IMR-90 (cell line): ENCODE data around the gene ABCG8. TPM values are rescaled to one million over a fixed set of nuclear protein-coding genes. Genes with fewer than 3 reads are reported as not detected.

Experiments
- ATAC-seq: fragments of 200-7000 bp; cut with Tn5 transposase; 2 replicates; pipeline ENCODE4 v1.9.1; 2020; ENCODE audit warnings: low read depth, mild to moderate bottlenecking, moderate library complexity
- BruUV-seq: library from RNA; stranded (reverse); fragments of 400-500 nt; replicated peaks from 2 replicates; lab custom pipeline; 2021; lab: Mats Ljungman, UMichigan
- CTCF ChIA-PET: fragments of 300-600 bp; formaldehyde crosslinking; extraction: SDS; loops from one replicate; lab custom pipeline; 2021; ENCODE audit warnings: antibody characterized with exemption; lab: Yijun Ruan, JAX
- POLR2A ChIA-PET: fragments of 300-600 bp; sonication (Branson Sonifier 250); formaldehyde crosslinking; loops from one replicate; lab custom pipeline; 2022; ENCODE audit warnings: antibody characterized with exemption; ENCODE audit not compliant: unreplicated experiment; lab: Charles Lee
- DNase-seq: peaks from one replicate; pipeline ENCODE4 v3.0.0; 2013
- H2AFZ ChIP-seq: replicated peaks from 2 replicates; pipeline ENCODE3; 2013; ENCODE audit warnings: low read length, mild to moderate bottlenecking; ENCODE audit not compliant: poor library complexity
- H2AK5ac ChIP-seq: 2 replicates; pipeline ENCODE4 v1.6.1; 2013; ENCODE audit warnings: low read depth, low read length, inconsistent platforms
- H2AK9ac ChIP-seq: replicated peaks from 2 replicates; pipeline ENCODE3; 2013; ENCODE audit warnings: mild to moderate bottlenecking, low read depth, low read length, moderate library complexity; ENCODE audit not compliant: poor library complexity
- H2BK120ac ChIP-seq: 2 replicates; pipeline ENCODE4 v1.6.1; 2013; ENCODE audit warnings: low read depth, low read length, inconsistent platforms
- H2BK15ac ChIP-seq: 3 replicates; pipeline ENCODE4 v1.6.1; 2013; ENCODE audit warnings: low read depth, low read length, inconsistent platforms
- H2BK20ac ChIP-seq: 2 replicates; pipeline ENCODE4 v1.6.1; 2013; ENCODE audit warnings: low read depth, mild to moderate bottlenecking, inconsistent platforms, low read length, moderate library complexity
- H2BK5ac ChIP-seq: 2 replicates; pipeline ENCODE4 v1.6.1; 2013; ENCODE audit warnings: mild to moderate bottlenecking, low read depth, low read length, inconsistent platforms; ENCODE audit not compliant: poor library complexity, severe bottlenecking
- H3K14ac ChIP-seq: replicated peaks from 2 replicates; pipeline ENCODE4 v1.6.1; 2013; ENCODE audit warnings: low read depth, low read length, inconsistent platforms
- H3K18ac ChIP-seq: 2 replicates; pipeline ENCODE4 v1.6.1; 2013; ENCODE audit warnings: low read depth, low read length, control low read depth
- H3K23ac ChIP-seq: 2 replicates; pipeline ENCODE4 v1.6.1; 2013; ENCODE audit warnings: low read depth, low read length, inconsistent platforms
- H3K27ac ChIP-seq: 2 replicates; pipeline ENCODE4 v1.5.1; 2013; ENCODE audit warnings: mild to moderate bottlenecking, control low read depth, low read length; ENCODE audit not compliant: insufficient read depth
- H3K27me3 ChIP-seq: 2 replicates; pipeline ENCODE4 v1.6.1; 2013; ENCODE audit warnings: low read length; ENCODE audit not compliant: control insufficient read depth, insufficient read depth
- H3K36me3 ChIP-seq: 2 replicates; pipeline ENCODE4 v1.6.1; 2013; ENCODE audit warnings: low read length, mixed read lengths; ENCODE audit not compliant: control insufficient read depth, insufficient read depth
- H3K4ac ChIP-seq: 2 replicates; pipeline ENCODE4 v1.6.1; 2013; ENCODE audit warnings: low read depth, low read length, inconsistent platforms
- H3K4me1 ChIP-seq: 2 replicates; pipeline ENCODE4 v1.6.1; 2013; ENCODE audit warnings: low read length, mixed read lengths; ENCODE audit not compliant: control insufficient read depth, insufficient read depth
- H3K4me2 ChIP-seq: 2 replicates; pipeline ENCODE4 v1.6.1; 2013; ENCODE audit warnings: low read depth, mild to moderate bottlenecking, control low read depth, low read length, moderate library complexity
- H3K4me3 ChIP-seq: 2 replicates; pipeline ENCODE4 v1.5.1; 2013; ENCODE audit warnings: low read depth, mild to moderate bottlenecking, control low read depth, low read length, moderate library complexity; ENCODE audit not compliant: insufficient read depth
- H3K56ac ChIP-seq: 2 replicates; pipeline ENCODE4 v1.6.1; 2013; ENCODE audit warnings: low read length, inconsistent platforms; ENCODE audit not compliant: insufficient read depth; ENCODE audit errors: extremely low read depth
- H3K79me1 ChIP-seq, 2 experiments: 2 replicates each; pipeline ENCODE4 v1.6.1; 2013; ENCODE audit warnings: low read length in 2 of 2, inconsistent platforms in 1 of 2, low read depth in 1 of 2
- H3K9ac ChIP-seq: 2 replicates; pipeline ENCODE4 v1.6.1; 2013; ENCODE audit warnings: low read depth, low read length, control low read depth
- H3K9me1 ChIP-seq: 2 replicates; pipeline ENCODE4 v1.6.1; 2013; ENCODE audit warnings: low read length, inconsistent platforms; ENCODE audit not compliant: insufficient read depth
- H3K9me3 ChIP-seq: 2 replicates; pipeline ENCODE4 v1.6.1; 2013; ENCODE audit warnings: low read length; ENCODE audit not compliant: control insufficient read depth, insufficient read depth
- H4K20me1 ChIP-seq: 2 replicates; pipeline ENCODE4 v1.6.1; 2013; ENCODE audit warnings: low read length, inconsistent platforms; ENCODE audit not compliant: insufficient read depth
- H4K5ac ChIP-seq: 2 replicates; pipeline ENCODE4 v1.6.1; 2013; ENCODE audit warnings: mild to moderate bottlenecking, low read depth, low read length, control low read depth
- H4K8ac ChIP-seq, 2 experiments: 2 replicates each; pipeline ENCODE4 v1.6.1; 2013; ENCODE audit warnings: low read depth in 2 of 2, low read length in 2 of 2, control low read depth in 1 of 2, inconsistent platforms in 1 of 2
- H4K91ac ChIP-seq: 2 replicates; pipeline ENCODE4 v1.6.1; 2013; ENCODE audit warnings: low read depth, low read length, inconsistent platforms; ENCODE audit not compliant: insufficient read depth
- BHLHE40 ChIP-seq: fragments of 150-350 bp; IDR thresholded peaks from 2 replicates; pipeline ENCODE4 v1.6.1; 2016; ENCODE audit warnings: mild to moderate bottlenecking, low read depth, low read length
- CEBPB ChIP-seq: IDR thresholded peaks from 2 replicates; pipeline ENCODE4 v1.6.1; 2012; ENCODE audit warnings: low read depth, low read length, improper control_type of control experiment
- CHD1 ChIP-seq: IDR thresholded peaks from 2 replicates; pipeline ENCODE4 v1.6.1; 2012; ENCODE audit warnings: low read depth, low read length, improper control_type of control experiment
- CTCF ChIP-seq: conservative IDR thresholded peaks from 2 replicates; pipeline ENCODE4 v1.5.1; 2012; ENCODE audit warnings: mild to moderate bottlenecking, low read depth, low read length, improper control_type of control experiment
- ELK1 ChIP-seq: fragments of 150-350 bp; IDR thresholded peaks from 2 replicates; pipeline ENCODE4 v1.6.1; 2016; ENCODE audit warnings: low read depth, mild to moderate bottlenecking, low read length, moderate library complexity, borderline replicate concordance
- MAFK ChIP-seq: IDR thresholded peaks from 2 replicates; pipeline ENCODE4 v1.6.1; 2012; ENCODE audit warnings: low read depth, low read length, improper control_type of control experiment
- MAZ ChIP-seq: IDR thresholded peaks from 2 replicates; pipeline ENCODE4 v1.6.1; 2012; ENCODE audit warnings: low read depth, mild to moderate bottlenecking, low read length, improper control_type of control experiment, moderate library complexity, borderline replicate concordance
- MXI1 ChIP-seq: IDR thresholded peaks from 2 replicates; pipeline ENCODE4 v1.6.1; 2012; ENCODE audit warnings: low read depth, mild to moderate bottlenecking, low read length, moderate library complexity, borderline replicate concordance
- POLR2A ChIP-seq: IDR thresholded peaks from 2 replicates; pipeline ENCODE4 v1.6.1; 2012; ENCODE audit warnings: mild to moderate bottlenecking, low read depth, low read length
- RAD21 ChIP-seq: IDR thresholded peaks from 2 replicates; pipeline ENCODE4 v1.6.1; 2012; ENCODE audit warnings: low read length, improper control_type of control experiment
- RFX5 ChIP-seq: IDR thresholded peaks from 2 replicates; pipeline ENCODE4 v1.8.0; 2012; ENCODE audit warnings: low read depth, mild to moderate bottlenecking, low read length, moderate library complexity
- SMC3 ChIP-seq: fragments of 150-350 bp; IDR thresholded peaks from 2 replicates; pipeline ENCODE4 v1.6.1; 2016; ENCODE audit warnings: low read depth, mild to moderate bottlenecking, antibody characterized with exemption, low read length, moderate library complexity
- WGBS, 2 experiments: methylation state at CpG; one replicate each; pipeline versions ENCODE4 v1.1.5 to v1.1.7; 2013; ENCODE audit warnings: missing lambda C conversion rate in 2 of 2; ENCODE audit not compliant: insufficient read length in 1 of 2; ENCODE audit errors: extremely low coverage in 2 of 2; 5-methylcytosine and 5-hydroxymethylcytosine counted together
- dilution Hi-C: fragments of 300-500 bp; cut with HindIII; formaldehyde crosslinking; loops from one replicate; pipeline ENCODE4 v1.14.3; 2018; ENCODE audit warnings: low sequenced_read_pairs; ENCODE audit not compliant: unreplicated experiment
- in situ Hi-C: fragments of 300-500 bp; cut with MboI; formaldehyde crosslinking; loops from 3 replicates; pipeline ENCODE4 v1.14.3; 2019; ENCODE audit warnings: low sequenced_read_pairs, inconsistent platforms, mixed read lengths
- intact Hi-C: fragments of 100-400 bp; cut with micrococcal nuclease; formaldehyde crosslinking; loops from 2 replicates; pipeline ENCODE4 v1.10.0; 2022
- polyA plus RNA-seq, 3 experiments: library from polyadenylated mRNA; depleted of rRNA; stranded (reverse); fragments of >200 nt; gene quantifications; 2 replicates each; pipeline ENCODE4 v1.2.3, GENCODE V29; 2012; ENCODE audit warnings: low replicate concordance in 1 of 3
- total RNA-seq: library from RNA; depleted of rRNA; stranded (reverse); fragments of >200 nt; gene quantifications from 2 replicates; pipeline ENCODE4 v1.2.3, GENCODE V29; 2012

ABCG8 gene
- total and polyA plus RNA-seq, 2 of the 4 experiments (the other 2 are of a cell fraction): not detected

DNA sequence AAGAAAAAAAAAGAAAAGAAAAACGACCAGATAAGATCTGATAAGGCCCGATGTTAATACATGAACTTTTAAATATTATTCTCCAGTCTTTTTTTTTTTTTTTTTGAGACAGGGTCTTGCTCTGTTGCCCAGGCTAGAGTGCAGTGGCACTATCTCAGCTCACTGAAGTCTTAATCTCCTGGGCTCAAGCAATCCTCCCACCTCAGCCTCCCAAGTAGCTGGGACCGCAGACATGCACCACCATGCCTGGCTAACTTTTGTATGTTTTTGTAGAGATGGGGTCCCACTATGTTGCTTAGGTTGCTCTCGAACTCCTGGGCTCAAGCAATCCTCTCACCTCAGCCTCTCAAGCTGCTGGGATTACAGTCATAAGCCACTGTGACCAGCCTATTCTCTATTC, 1.7 kb upstream of the ABCG8 start:
- POLR2A ChIA-PET: no interaction called here
- no peak overlapping the region for H4K91ac ChIP-seq
- no peak overlapping the region for H3K4ac ChIP-seq
- H2BK20ac ChIP-seq: no peak overlapping the region
- no peaks in the 10 kb centered on the region for H3K9me1 ChIP-seq
- H4K5ac ChIP-seq: no peak overlapping the region
- no peak overlapping the region for H2BK15ac ChIP-seq
- no peak overlapping the region for H3K18ac ChIP-seq
- intact Hi-C loops: no loop called here
- no CpG with 5 or more reads among the region's 4 CpGs for WGBS, 2 experiments
- no peak overlapping the region for H3K9ac ChIP-seq
- no peak overlapping the region for H2BK5ac ChIP-seq
- no peak overlapping the region for H2AFZ ChIP-seq
- H3K4me3 ChIP-seq: no peak overlapping the region
- TF ChIP-seq CTCF (no peak), BHLHE40 (no peak), MAFK (no peak), ELK1 (no peak), SMC3 (no peak), MAZ (no peak), POLR2A (no peak), CHD1 (no peak), RFX5 (no peak), CEBPB (no peak), RAD21 (no peak), MXI1 (no peak)
- H3K9me3 ChIP-seq: no peaks in the 10 kb centered on the region
- no peaks in the 10 kb centered on the region for H3K79me1 ChIP-seq
- H2BK120ac ChIP-seq: no peak overlapping the region
- no peak overlapping the region for H2AK5ac ChIP-seq
- DNase-seq: no peak
- CTCF ChIA-PET: interaction anchor here (0.6 kb wide), 1 partner anchor 10 kb away, joined by 3 read pairs; no protein-coding TSS in a partner anchor
- dilution Hi-C loops: no loop called here
- no peak overlapping the region for H4K8ac ChIP-seq
- no peaks in the 10 kb centered on the region; the same call in 1 of the 2 replicates for H3K4me1 ChIP-seq
- H3K14ac ChIP-seq: no peak overlapping the region
- H3K36me3 ChIP-seq: no peaks in the 10 kb centered on the region
- no peak overlapping the region for H3K27ac ChIP-seq
- H3K27me3 ChIP-seq: peaks cover 52% of the 10 kb centered on the region
- no peak overlapping the region for H2AK9ac ChIP-seq
- no peak overlapping the region for H3K23ac ChIP-seq
- no peaks in the 10 kb centered on the region for H4K20me1 ChIP-seq
- no peak overlapping the region for H3K4me2 ChIP-seq
- H3K56ac ChIP-seq: no peak overlapping the region
- in situ Hi-C loops: no loop called here
- BruUV-seq: no TSS peak
- ATAC-seq: no peak
